Measurements from ENCODE around the gene CORO2A. TPM values are rescaled to one million over a fixed set of nuclear protein-coding genes. Genes with fewer than 3 reads are reported as not detected.

Gene CORO2A
- total and polyA plus RNA-seq, 2 of the 13 experiments (the other 11 are each of a cell fraction or from before 2014, with no cell fraction given): 14.4 to 15.3 TPM

- TF ChIP-seq MED1 (CRISPR knock-in tag; IDR thresholded peaks at IDR 0.05) (peak; percentile 41; the same call in 1 of the 2 replicates), FOXM1 (CRISPR knock-in tag; IDR thresholded peaks at IDR 0.05) (no peak), ARNT2 (CRISPR knock-in tag; IDR thresholded peaks at IDR 0.05; ENCODE audit: low read depth) (no peak), FOXA1 (IDR thresholded peaks at IDR 0.05) (no peak), FOXA1 (CRISPR knock-in tag; IDR thresholded peaks at IDR 0.05) (peak; percentile 66; the same call in 1 of the 2 replicates), EHMT2 (IDR thresholded peaks at IDR 0.05; ENCODE audit: borderline replicate concordance, low read depth, low read length) (no peak), TFDP1 (CRISPR knock-in tag; IDR thresholded peaks at IDR 0.05; ENCODE audit: borderline replicate concordance) (no peak), HHEX (CRISPR knock-in tag; IDR thresholded peaks at IDR 0.05) (0 out of 2 replicates have a peak, but pooled peaks have one; percentile 21), THYN1 (CRISPR knock-in tag; IDR thresholded peaks at IDR 0.05; ENCODE audit: borderline replicate concordance, low read depth) (no peak), MTA1 (CRISPR knock-in tag; IDR thresholded peaks at IDR 0.05; ENCODE audit: borderline replicate concordance) (no peak), ZNF883 (CRISPR knock-in tag; IDR thresholded peaks at IDR 0.05; ENCODE audit: not compliant biosample characterization) (no peak), ETV5 (CRISPR knock-in tag; IDR thresholded peaks at IDR 0.05; ENCODE audit: borderline replicate concordance) (no peak), FOXP1 (IDR thresholded peaks at IDR 0.05) (0 out of 2 replicates have a peak, but pooled peaks have one; percentile 30), FOXP1 (CRISPR knock-in tag; IDR thresholded peaks at IDR 0.05) (peak; percentile 89), MAFG (CRISPR knock-in tag; IDR thresholded peaks at IDR 0.05) (no peak), IKZF4 (CRISPR knock-in tag; IDR thresholded peaks at IDR 0.05; ENCODE audit: borderline replicate concordance, low read depth, not compliant biosample characterization) (no peak), NFRKB (IDR thresholded peaks at IDR 0.05) (no peak), PATZ1 (CRISPR knock-in tag; IDR thresholded peaks at IDR 0.05) (0 out of 2 replicates have a peak, but pooled peaks have one; percentile 20), ZNF496 (CRISPR knock-in tag; IDR thresholded peaks at IDR 0.05; ENCODE audit: insufficient replicate concordance) (no peak), BCLAF1 (IDR thresholded peaks at IDR 0.05) (no peak), PITX1 (CRISPR knock-in tag; IDR thresholded peaks at IDR 0.05) (peak; percentile 62; the same call in 1 of the 2 replicates), SMYD3 (CRISPR knock-in tag; IDR thresholded peaks at IDR 0.05) (no peak), EEA1 (CRISPR knock-in tag; IDR thresholded peaks at IDR 0.05; ENCODE audit: borderline replicate concordance) (no peak), ESRRA (CRISPR knock-in tag; IDR thresholded peaks at IDR 0.05; ENCODE audit: low read depth) (peak; percentile 57; the same call in 1 of the 2 replicates), FUBP1 (CRISPR knock-in tag; IDR thresholded peaks at IDR 0.05; ENCODE audit: borderline replicate concordance) (no peak)
Measured at GRCh38 chr9:98226516-98226915, 34.1 kb upstream of the CORO2A start (continued).

Measured in HepG2 (cell line).